C4-2B (cell line): ENCODE measurements around the gene COX4I2.
"Not testable (repeated sequence)": the region's sequence is repeated elsewhere in the genome, so short reads cannot be mapped to it uniquely, and the experiment has no call there.

Experiments
- H3K27ac ChIP-seq: fragments of 450-650 bp; 2 replicates; pipeline ENCODE4 v1.5.1; 2017
- CTCF ChIP-seq: fragments of 450-650 bp; conservative IDR thresholded peaks from 2 replicates; pipeline ENCODE4 v1.5.1; 2017; ENCODE audit warnings: mild to moderate bottlenecking
- ZFX ChIP-seq: fragments of 450-650 bp; IDR thresholded peaks from 2 replicates; pipeline ENCODE4 v1.6.1; 2017

COX4I2 gene

GRCh38 chr20:31595654-31596411, 41.9 kb upstream of the COX4I2 start:
- TF ChIP-seq ZFX (no peak), CTCF (no peak)
- no peak overlapping the region for H3K27ac ChIP-seq

DNA sequence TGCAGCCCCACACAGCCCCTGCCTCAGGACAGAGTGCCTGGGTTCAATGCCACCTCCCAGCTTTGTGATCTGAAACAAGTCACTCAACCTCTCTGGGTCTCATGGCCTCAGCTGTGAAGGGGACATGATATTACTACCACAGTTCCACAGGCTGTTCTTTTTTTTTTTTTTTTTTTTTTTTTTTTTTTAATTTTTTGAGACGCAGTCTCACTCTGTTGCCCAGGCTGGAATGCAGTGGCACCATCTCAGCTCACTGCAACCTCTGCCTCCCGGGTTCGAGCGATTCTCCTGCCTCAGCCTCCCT, 41.3 kb upstream of the COX4I2 start:
- H3K27ac ChIP-seq, result not testable (repeated sequence)

GRCh38 chr20:31596831-31597480, 40.8 kb upstream of the COX4I2 start:
- H3K27ac ChIP-seq, result no peak overlapping the region
- TF ChIP-seq ZFX, result no peak
- TF ChIP-seq CTCF, result no peak

DNA sequence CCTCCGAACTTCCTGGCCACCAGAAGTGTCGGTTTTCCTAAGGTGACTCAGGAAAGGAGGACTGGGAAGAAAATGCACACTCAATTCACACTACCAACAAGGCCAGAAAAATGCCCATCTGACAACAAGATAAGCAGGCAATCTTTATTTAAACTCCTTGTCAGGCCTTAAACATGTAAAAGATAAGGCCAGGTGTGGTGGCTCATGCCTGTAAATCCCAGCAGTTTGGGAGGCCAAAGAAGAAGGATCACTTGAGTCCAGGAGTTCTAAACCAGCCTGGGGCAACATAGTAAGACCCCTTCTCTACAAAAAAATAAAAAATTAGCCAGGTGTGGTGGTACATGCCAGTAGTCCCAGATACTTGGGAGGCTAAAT, 40.2 kb upstream of the COX4I2 start:
- TF ChIP-seq CTCF, result no peak
- no peak for TF ChIP-seq ZFX
- H3K27ac ChIP-seq, result no peak overlapping the region

DNA sequence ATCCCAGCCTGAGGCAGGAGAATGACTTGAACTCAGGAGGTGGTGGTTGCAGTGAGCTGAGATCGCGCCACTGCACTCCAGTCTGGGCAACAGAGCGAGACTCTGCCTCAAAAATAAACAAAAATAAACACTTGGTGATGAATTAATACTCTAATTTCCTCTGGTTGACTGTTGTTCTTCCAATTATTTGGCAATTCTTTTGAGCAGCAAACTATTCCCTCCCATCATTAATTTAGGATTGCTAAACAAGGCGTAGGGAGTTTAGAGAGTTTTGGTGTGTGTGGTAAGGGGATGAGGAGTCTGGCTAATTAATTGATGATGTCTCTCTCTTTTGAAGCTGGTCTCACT, 35.3 kb upstream of the COX4I2 start:
- TF ChIP-seq CTCF, result no peak
- no peak for TF ChIP-seq ZFX
- peak overlapping the region; percentile 85; the same call in 1 of the 2 replicates for H3K27ac ChIP-seq

DNA sequence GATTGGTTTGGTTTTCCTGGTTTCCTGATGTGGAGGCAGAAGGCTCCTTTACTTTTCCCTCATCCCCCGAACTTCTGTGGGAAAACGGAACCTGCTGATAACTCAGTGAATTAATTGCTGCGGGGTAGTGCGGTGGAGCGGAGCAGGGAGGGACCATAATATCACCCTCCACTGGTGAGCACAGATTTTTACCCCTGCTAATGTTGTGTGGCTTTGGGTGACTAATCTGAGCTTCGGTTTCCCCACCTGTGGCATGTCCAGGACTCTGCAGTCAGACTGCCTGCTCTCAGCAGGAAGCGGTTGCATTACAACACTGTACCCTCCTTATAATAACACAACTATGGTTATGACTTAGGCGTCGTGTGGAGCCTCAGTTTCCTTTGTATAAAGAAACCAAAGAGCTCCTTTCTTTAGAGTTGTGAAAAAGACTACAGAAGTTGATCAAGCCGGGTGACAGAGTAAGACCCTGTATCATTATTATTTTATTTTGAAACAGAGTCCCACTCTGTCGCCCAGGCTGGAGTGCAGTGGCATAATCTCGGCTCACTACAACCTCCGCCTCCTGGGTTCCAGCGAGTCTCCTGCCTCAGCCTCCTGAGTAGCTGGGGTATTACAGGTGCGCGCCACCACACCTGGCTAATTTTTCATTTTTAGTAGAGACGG, 34.8 kb upstream of the COX4I2 start:
- TF ChIP-seq ZFX (no peak), CTCF (no peak)
- H3K27ac ChIP-seq, result peak overlapping the region; percentile 85

- peak overlapping the region; percentile 85 for H3K27ac ChIP-seq
- TF ChIP-seq ZFX (no peak), CTCF (no peak)
Observed at GRCh38 chr20:31603822-31604566, 33.7 kb upstream of the COX4I2 start.
